ENCODE measurements around the gene GPBAR1.

Gene GPBAR1

GRCh38 chr2:218219934-218220333, 40.9 kb upstream of the GPBAR1 start:
- no peak for TF ChIP-seq CTCF (IDR thresholded peaks at IDR 0.05; ENCODE audit: insufficient read depth, missing control alignments)
- no peak for FAIRE-seq
- DNase-seq (ENCODE audit: insufficient read length, low spot score) = no peak

GRCh38 chr2:218221000-218221399, 39.8 kb upstream of the GPBAR1 start:
- FAIRE-seq (no peak), DNase-seq (ENCODE audit: insufficient read length, low spot score) (no peak)
- no peak for TF ChIP-seq CTCF (IDR thresholded peaks at IDR 0.05; ENCODE audit: insufficient read depth, missing control alignments)

GRCh38 chr2:218223046-218223445, 37.8 kb upstream of the GPBAR1 start:
- no peak for TF ChIP-seq CTCF (IDR thresholded peaks at IDR 0.05; ENCODE audit: insufficient read depth, missing control alignments)
- no peak for FAIRE-seq
- no peak for DNase-seq (ENCODE audit: insufficient read length, low spot score)

- no peak for TF ChIP-seq CTCF (IDR thresholded peaks at IDR 0.05; ENCODE audit: insufficient read depth, missing control alignments)
- DNase-seq (ENCODE audit: insufficient read length, low spot score) (no peak), FAIRE-seq (no peak)
These were observed 36.6 kb upstream of the GPBAR1 start for GRCh38 chr2:218224186-218224585.

GRCh38 chr2:218226903-218227302, 33.9 kb upstream of the GPBAR1 start:
- FAIRE-seq = no peak
- TF ChIP-seq CTCF (IDR thresholded peaks at IDR 0.05; ENCODE audit: insufficient read depth, missing control alignments) = no peak

GRCh38 chr2:218228366-218229090, 32.3 kb upstream of the GPBAR1 start:
- no peak for DNase-seq (ENCODE audit: insufficient read length, low spot score)
- TF ChIP-seq CTCF (IDR thresholded peaks at IDR 0.05; ENCODE audit: insufficient read depth, missing control alignments) = no peak
- no peak for FAIRE-seq

More at GRCh38 chr2:218226903-218227302, 33.9 kb upstream of the GPBAR1 start:
- DNase-seq (ENCODE audit: insufficient read length, low spot score) = no peak

GRCh38 chr2:218229239-218229638, 31.6 kb upstream of the GPBAR1 start:
- no peak for DNase-seq (ENCODE audit: insufficient read length, low spot score)
- no peak for TF ChIP-seq CTCF (IDR thresholded peaks at IDR 0.05; ENCODE audit: insufficient read depth, missing control alignments)
- no peak for FAIRE-seq
